HepG2 (cell line): ENCODE results near the gene AADACL4. TPM values are rescaled to one million over a fixed set of nuclear protein-coding genes. Genes with fewer than 3 reads are reported as not detected.

Experiments used
- DPF2 ChIP-seq: sonication (generic); formaldehyde crosslinking; IDR thresholded peaks from 2 replicates; pipeline ENCODE4 v1.4.0; 2020; ENCODE audit warnings: mild to moderate bottlenecking, low read depth, missing genetic modification reagents, borderline replicate concordance
- DZIP1 ChIP-seq: sonication (generic); formaldehyde crosslinking; IDR thresholded peaks from 2 replicates; pipeline ENCODE4 v1.5.0; 2020; ENCODE audit warnings: mild to moderate bottlenecking, missing genetic modification reagents
- MBNL3 ChIP-seq: fragments of 250-450 bp; sonication (Bioruptor Pico); conservative IDR thresholded peaks from 2 replicates; pipeline ENCODE4 v1.8.0; 2022; ENCODE audit warnings: mild to moderate bottlenecking, inconsistent platforms
- PHF8 ChIP-seq: sonication (generic); formaldehyde crosslinking; IDR thresholded peaks from 2 replicates; pipeline ENCODE4 v1.5.0; 2020; ENCODE audit warnings: missing genetic modification reagents
- ZMYM3 ChIP-seq: sonication (generic); formaldehyde crosslinking; IDR thresholded peaks from 2 replicates; pipeline ENCODE4 v1.5.1; 2020; ENCODE audit warnings: mild to moderate bottlenecking, missing genetic modification reagents
- ZNF333 ChIP-seq: sonication (generic); formaldehyde crosslinking; IDR thresholded peaks from 2 replicates; pipeline ENCODE4 v1.4.0; 2020; ENCODE audit warnings: mild to moderate bottlenecking, missing genetic modification reagents, borderline replicate concordance
- ZNF446 ChIP-seq: sonication (generic); formaldehyde crosslinking; IDR thresholded peaks from 2 replicates; pipeline ENCODE4 v1.5.0; 2020; ENCODE audit warnings: mild to moderate bottlenecking, missing genetic modification reagents
- ZNF484 ChIP-seq: sonication (generic); formaldehyde crosslinking; IDR thresholded peaks from 2 replicates; pipeline ENCODE4 v1.5.1; 2020; ENCODE audit warnings: mild to moderate bottlenecking, low read depth, missing genetic modification reagents, borderline replicate concordance
- ZNF512B ChIP-seq: sonication (generic); formaldehyde crosslinking; IDR thresholded peaks from 2 replicates; pipeline ENCODE4 v1.5.1; 2020; ENCODE audit warnings: missing genetic modification reagents, mild to moderate bottlenecking, borderline replicate concordance
- ZNF607 ChIP-seq: sonication (generic); formaldehyde crosslinking; IDR thresholded peaks from 2 replicates; pipeline ENCODE4 v1.5.1; 2020; ENCODE audit warnings: missing genetic modification reagents, mild to moderate bottlenecking, borderline replicate concordance
- polyA plus RNA-seq, 8 experiments: library from polyadenylated mRNA; depleted of rRNA in 3 of 8; stranded (reverse) in 7 of 8; unstranded in 1 of 8; fragments of >200 nt; fragmentation: Illumina TruSeq in 4 of 8; extraction: Trizol in 4 of 8; gene quantifications; 2 replicates each; pipeline versions ENCODE4 v1.2.1 to v1.2.3, GENCODE V29; 2011 to 2016; ENCODE audit warnings: low read depth in 4 of 8, missing spikeins in 1 of 8, mixed read lengths in 1 of 8; ENCODE audit not compliant: insufficient read depth in 1 of 8
- total RNA-seq, 5 experiments: library from RNA; depleted of rRNA; stranded (reverse); fragments of >200 nt; fragmentation: Illumina TruSeq; extraction: Trizol; gene quantifications; 2 replicates each; pipeline ENCODE4 v1.2.3, GENCODE V29; 2016; ENCODE audit warnings: low read depth in 1 of 5
- TF ChIP-seq, protein P1 (sequence below): sonication (generic); formaldehyde crosslinking; conservative IDR thresholded peaks from 2 replicates; pipeline ENCODE4 v1.4.0; 2020; ENCODE audit warnings: mild to moderate bottlenecking, missing genetic modification reagents, moderate library complexity
- TF ChIP-seq, protein P2 (sequence below): IDR thresholded peaks from 2 replicates; pipeline ENCODE4 v1.6.1; 2016; ENCODE audit warnings: missing compliant biosample characterization, missing genetic modification reagents, borderline replicate concordance
- TF ChIP-seq, protein P3 (sequence below): sonication (generic); formaldehyde crosslinking; IDR thresholded peaks from 2 replicates; pipeline ENCODE4 v1.4.0; 2020; ENCODE audit warnings: missing genetic modification reagents
- TF ChIP-seq, protein P4 (sequence below): IDR thresholded peaks from 2 replicates; pipeline ENCODE4 v1.6.1; 2016

The AADACL4 gene
- total and polyA plus RNA-seq, 2 of the 13 experiments (the other 11 are each of a cell fraction or from before 2014, with no cell fraction given): not detected

- no peak for TF ChIP-seq DZIP1 (CRISPR knock-in tag)
- TF ChIP-seq, protein P1, sequence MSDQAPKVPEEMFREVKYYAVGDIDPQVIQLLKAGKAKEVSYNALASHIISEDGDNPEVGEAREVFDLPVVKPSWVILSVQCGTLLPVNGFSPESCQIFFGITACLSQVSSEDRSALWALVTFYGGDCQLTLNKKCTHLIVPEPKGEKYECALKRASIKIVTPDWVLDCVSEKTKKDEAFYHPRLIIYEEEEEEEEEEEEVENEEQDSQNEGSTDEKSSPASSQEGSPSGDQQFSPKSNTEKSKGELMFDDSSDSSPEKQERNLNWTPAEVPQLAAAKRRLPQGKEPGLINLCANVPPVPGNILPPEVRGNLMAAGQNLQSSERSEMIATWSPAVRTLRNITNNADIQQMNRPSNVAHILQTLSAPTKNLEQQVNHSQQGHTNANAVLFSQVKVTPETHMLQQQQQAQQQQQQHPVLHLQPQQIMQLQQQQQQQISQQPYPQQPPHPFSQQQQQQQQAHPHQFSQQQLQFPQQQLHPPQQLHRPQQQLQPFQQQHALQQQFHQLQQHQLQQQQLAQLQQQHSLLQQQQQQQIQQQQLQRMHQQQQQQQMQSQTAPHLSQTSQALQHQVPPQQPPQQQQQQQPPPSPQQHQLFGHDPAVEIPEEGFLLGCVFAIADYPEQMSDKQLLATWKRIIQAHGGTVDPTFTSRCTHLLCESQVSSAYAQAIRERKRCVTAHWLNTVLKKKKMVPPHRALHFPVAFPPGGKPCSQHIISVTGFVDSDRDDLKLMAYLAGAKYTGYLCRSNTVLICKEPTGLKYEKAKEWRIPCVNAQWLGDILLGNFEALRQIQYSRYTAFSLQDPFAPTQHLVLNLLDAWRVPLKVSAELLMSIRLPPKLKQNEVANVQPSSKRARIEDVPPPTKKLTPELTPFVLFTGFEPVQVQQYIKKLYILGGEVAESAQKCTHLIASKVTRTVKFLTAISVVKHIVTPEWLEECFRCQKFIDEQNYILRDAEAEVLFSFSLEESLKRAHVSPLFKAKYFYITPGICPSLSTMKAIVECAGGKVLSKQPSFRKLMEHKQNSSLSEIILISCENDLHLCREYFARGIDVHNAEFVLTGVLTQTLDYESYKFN (CRISPR knock-in tag): peak; percentile 84
- no peak for TF ChIP-seq ZNF446 (CRISPR knock-in tag)
- no peak for TF ChIP-seq MBNL3 (CRISPR knock-in tag)
- TF ChIP-seq, protein P2, sequence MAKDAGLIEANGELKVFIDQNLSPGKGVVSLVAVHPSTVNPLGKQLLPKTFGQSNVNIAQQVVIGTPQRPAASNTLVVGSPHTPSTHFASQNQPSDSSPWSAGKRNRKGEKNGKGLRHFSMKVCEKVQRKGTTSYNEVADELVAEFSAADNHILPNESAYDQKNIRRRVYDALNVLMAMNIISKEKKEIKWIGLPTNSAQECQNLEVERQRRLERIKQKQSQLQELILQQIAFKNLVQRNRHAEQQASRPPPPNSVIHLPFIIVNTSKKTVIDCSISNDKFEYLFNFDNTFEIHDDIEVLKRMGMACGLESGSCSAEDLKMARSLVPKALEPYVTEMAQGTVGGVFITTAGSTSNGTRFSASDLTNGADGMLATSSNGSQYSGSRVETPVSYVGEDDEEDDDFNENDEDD (CRISPR knock-in tag): peak; percentile 56; the same call in 1 of the 2 replicates
- TF ChIP-seq, protein P3, sequence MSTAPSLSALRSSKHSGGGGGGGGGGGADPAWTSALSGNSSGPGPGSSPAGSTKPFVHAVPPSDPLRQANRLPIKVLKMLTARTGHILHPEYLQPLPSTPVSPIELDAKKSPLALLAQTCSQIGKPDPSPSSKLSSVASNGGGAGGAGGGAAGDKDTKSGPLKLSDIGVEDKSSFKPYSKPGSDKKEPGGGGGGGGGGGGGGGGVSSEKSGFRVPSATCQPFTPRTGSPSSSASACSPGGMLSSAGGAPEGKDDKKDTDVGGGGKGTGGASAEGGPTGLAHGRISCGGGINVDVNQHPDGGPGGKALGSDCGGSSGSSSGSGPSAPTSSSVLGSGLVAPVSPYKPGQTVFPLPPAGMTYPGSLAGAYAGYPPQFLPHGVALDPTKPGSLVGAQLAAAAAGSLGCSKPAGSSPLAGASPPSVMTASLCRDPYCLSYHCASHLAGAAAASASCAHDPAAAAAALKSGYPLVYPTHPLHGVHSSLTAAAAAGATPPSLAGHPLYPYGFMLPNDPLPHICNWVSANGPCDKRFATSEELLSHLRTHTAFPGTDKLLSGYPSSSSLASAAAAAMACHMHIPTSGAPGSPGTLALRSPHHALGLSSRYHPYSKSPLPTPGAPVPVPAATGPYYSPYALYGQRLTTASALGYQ (CRISPR knock-in tag): no peak
- no peak for TF ChIP-seq PHF8
- no peak for TF ChIP-seq ZNF333 (CRISPR knock-in tag)
- TF ChIP-seq ZNF484: no peak
- TF ChIP-seq, protein P4, sequence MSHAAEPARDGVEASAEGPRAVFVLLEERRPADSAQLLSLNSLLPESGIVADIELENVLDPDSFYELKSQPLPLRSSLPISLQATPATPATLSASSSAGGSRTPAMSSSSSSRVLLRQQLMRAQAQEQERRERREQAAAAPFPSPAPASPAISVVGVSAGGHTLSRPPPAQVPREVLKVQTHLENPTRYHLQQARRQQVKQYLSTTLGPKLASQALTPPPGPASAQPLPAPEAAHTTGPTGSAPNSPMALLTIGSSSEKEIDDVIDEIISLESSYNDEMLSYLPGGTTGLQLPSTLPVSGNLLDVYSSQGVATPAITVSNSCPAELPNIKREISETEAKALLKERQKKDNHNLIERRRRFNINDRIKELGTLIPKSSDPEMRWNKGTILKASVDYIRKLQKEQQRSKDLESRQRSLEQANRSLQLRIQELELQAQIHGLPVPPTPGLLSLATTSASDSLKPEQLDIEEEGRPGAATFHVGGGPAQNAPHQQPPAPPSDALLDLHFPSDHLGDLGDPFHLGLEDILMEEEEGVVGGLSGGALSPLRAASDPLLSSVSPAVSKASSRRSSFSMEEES (CRISPR knock-in tag): no peak; the same call in 1 of the 2 replicates
- peak; percentile 58; the same call in 1 of the 2 replicates for TF ChIP-seq ZMYM3 (CRISPR knock-in tag)
- no peak for TF ChIP-seq DPF2 (CRISPR knock-in tag)
- no peak for TF ChIP-seq ZNF512B (CRISPR knock-in tag)
- TF ChIP-seq ZNF607 (CRISPR knock-in tag): no peak; the same call in 1 of the 2 replicates
Measured at GRCh38 chr1:12608311-12608957, 35.5 kb upstream of the AADACL4 start (continued).
